Embryonic facial prominence (tissue), 1 donor: ENCODE data around the gene MTR.

Experiments
- DNase-seq: peaks from one replicate; pipeline ENCODE4 v3.0.0-alpha.2; 2016; ENCODE audit errors: extremely low spot score

The MTR gene

GRCh38 chr1:236774926-236775325 is 20.2 kb upstream of the MTR start:
- no peak for DNase-seq

- no peak for DNase-seq
These were observed 15.8 kb upstream of the MTR start for GRCh38 chr1:236779312-236779711.

GRCh38 chr1:236785477-236785876 is 9.6 kb upstream of the MTR start:
- DNase-seq, result no peak

- DNase-seq, result no peak
These were observed 8.6 kb upstream of the MTR start for GRCh38 chr1:236786453-236786852.

- no peak for DNase-seq
These were observed 482 bp upstream of the MTR start for GRCh38 chr1:236794585-236795034.

GRCh38 chr1:236795757-236796667 is 920 bp downstream of the MTR start:
- peak; percentile 25 for DNase-seq

- no peak for DNase-seq
These were observed 3.9 kb downstream of the MTR start for GRCh38 chr1:236799001-236799400.

GRCh38 chr1:236800002-236800620 is 5.0 kb downstream of the MTR start:
- DNase-seq, result no peak

- no peak for DNase-seq
These were observed 5.5 kb downstream of the MTR start for GRCh38 chr1:236800623-236801022.

- no peak for DNase-seq
These were observed 7.2 kb downstream of the MTR start for GRCh38 chr1:236802264-236802663.

- DNase-seq, result no peak
These were observed 11.5 kb downstream of the MTR start for GRCh38 chr1:236806634-236807033.

- no peak for DNase-seq
These were observed 12.9 kb downstream of the MTR start for GRCh38 chr1:236808005-236808404.

- no peak for DNase-seq
These were observed 13.6 kb downstream of the MTR start for GRCh38 chr1:236808564-236809130.

GRCh38 chr1:236809148-236809547 is 14.1 kb downstream of the MTR start:
- no peak for DNase-seq

GRCh38 chr1:236810018-236810417 is 14.9 kb downstream of the MTR start:
- DNase-seq, result no peak

- DNase-seq, result no peak
These were observed 17.4 kb downstream of the MTR start for GRCh38 chr1:236812334-236813030.

GRCh38 chr1:236815941-236816340 is 20.8 kb downstream of the MTR start:
- no peak for DNase-seq

GRCh38 chr1:236819856-236820255 is 24.8 kb downstream of the MTR start:
- DNase-seq, result no peak

GRCh38 chr1:236821091-236821627 is 26.1 kb downstream of the MTR start:
- no peak for DNase-seq

GRCh38 chr1:236823559-236823958 is 28.5 kb downstream of the MTR start:
- no peak for DNase-seq

- no peak for DNase-seq
These were observed 34.0 kb downstream of the MTR start for GRCh38 chr1:236829085-236829484.

- no peak for DNase-seq
These were observed 35.0 kb downstream of the MTR start for GRCh38 chr1:236830116-236830515.
